HCT116 (cell line): ENCODE results near the gene PAGR1. TPM values are rescaled to one million over a fixed set of nuclear protein-coding genes. Genes with fewer than 3 reads are reported as not detected.

Experiments
- ATAC-seq: fragments of 200-7000 bp; cut with Tn5 transposase; 2 replicates; pipeline ENCODE4 v1.9.1; 2020; ENCODE audit warnings: mild to moderate bottlenecking, moderate library complexity
- BruUV-seq: library from RNA; stranded (reverse); fragments of 400-500 nt; replicated peaks from 2 replicates; lab custom pipeline; 2021; lab: Mats Ljungman, UMichigan
- CTCF ChIA-PET: fragments of 300-600 bp; sonication (Branson Sonifier 250); formaldehyde crosslinking; loops from one replicate; lab custom pipeline; 2021; ENCODE audit warnings: antibody characterized with exemption; lab: Charles Lee
- POLR2A ChIA-PET: fragments of 300-600, 350-600 bp; sonication (Branson Sonifier 250); formaldehyde crosslinking; loops from one replicate; lab custom pipeline; 2021; ENCODE audit warnings: antibody characterized with exemption; lab: Charles Lee
- RAD21 ChIA-PET, 2 experiments: fragments of 300-600 bp; sonication (Branson Sonifier 250); formaldehyde crosslinking; loops; one replicate each; lab custom pipeline; 2023; ENCODE audit warnings: low total read pairs in 2 of 2; ENCODE audit not compliant: uncharacterized antibody in 2 of 2, unreplicated experiment in 2 of 2, low non-redundant PET in 1 of 2; lab: Charles Lee
- DNase-seq: peaks from one replicate; pipeline ENCODE4 v3.0.0-alpha.2; 2010; ENCODE audit warnings: low read depth, low spot score
- H2AFZ ChIP-seq: fragments of 200-600 bp; shearing (Covaris generic), sonication (generic); 2 replicates; pipeline ENCODE4 v1.6.1; 2017; ENCODE audit warnings: low read depth, mixed run types, mixed read lengths, antibody characterized with exemption, low read length; ENCODE audit not compliant: poor library complexity, severe bottlenecking
- H3K27ac ChIP-seq: 2 replicates; pipeline ENCODE4 v1.5.1; 2012; ENCODE audit warnings: low read depth, low read length
- H3K27me3 ChIP-seq: fragments of 200-600 bp; sonication (generic); 2 replicates; pipeline ENCODE4 v1.6.1; 2016; ENCODE audit warnings: mixed run types, low read length, mixed read lengths; ENCODE audit not compliant: insufficient read depth
- H3K36me3 ChIP-seq, 2 experiments: fragments of 200-500 bp in 1 of 2; fragments of 200-600 bp in 1 of 2; sonication (Bioruptor generic) in 1 of 2; sonication (generic) in 1 of 2; 2 replicates each; pipeline versions ENCODE4 v1.5.1 to v1.6.1; 2014 to 2016; ENCODE audit warnings: low read length in 2 of 2, inconsistent platforms in 1 of 2, mixed read lengths in 1 of 2, mixed run types in 1 of 2; ENCODE audit not compliant: insufficient read depth in 2 of 2, control insufficient read depth in 1 of 2
- H3K4me1 ChIP-seq, 2 experiments: fragments of 200-600 bp in 1 of 2; sonication (generic) in 1 of 2; 2 replicates each; pipeline versions ENCODE4 v1.5.1 to v1.6.1; 2012 to 2017; ENCODE audit warnings: low read length in 2 of 2, inconsistent platforms in 1 of 2, mild to moderate bottlenecking in 1 of 2, mixed read lengths in 1 of 2, mixed run types in 1 of 2, moderate library complexity in 1 of 2; ENCODE audit not compliant: insufficient read depth in 2 of 2, control insufficient read depth in 1 of 2
- H3K4me2 ChIP-seq: fragments of 200-600 bp; sonication (generic); 2 replicates; pipeline ENCODE4 v1.6.1; 2017; ENCODE audit warnings: mixed run types, low read length, mixed read lengths
- H3K4me3 ChIP-seq, 2 experiments: fragments of 200-600 bp in 1 of 2; sonication (generic) in 1 of 2; replicated peaks in 1 of 2; 2 replicates each; pipeline ENCODE4 v1.5.1; 2011 to 2016; ENCODE audit warnings: low read length in 2 of 2, control low read depth in 1 of 2, low read depth in 1 of 2, mild to moderate bottlenecking in 1 of 2, mixed read lengths in 1 of 2, mixed run types in 1 of 2
- H3K79me2 ChIP-seq: fragments of 200-600 bp; sonication (generic); 2 replicates; pipeline ENCODE4 v1.6.1; 2017; ENCODE audit warnings: mild to moderate bottlenecking, mixed run types, low read length, moderate library complexity, mixed read lengths; ENCODE audit not compliant: insufficient read depth
- H3K9ac ChIP-seq: fragments of 200-600 bp; sonication (generic); 2 replicates; pipeline ENCODE4 v1.6.1; 2016; ENCODE audit warnings: low read length, mixed read lengths
- H3K9me2 ChIP-seq: fragments of 200-600 bp; sonication (generic), shearing (Covaris generic); 2 replicates; pipeline ENCODE4 v1.6.1; 2017; ENCODE audit warnings: mixed run types, mild to moderate bottlenecking, moderate library complexity; ENCODE audit not compliant: insufficient read depth
- H3K9me3 ChIP-seq, 2 experiments: fragments of 200-500 bp in 1 of 2; fragments of 200-600 bp in 1 of 2; sonication (Bioruptor generic) in 1 of 2; sonication (generic) in 1 of 2; 2 replicates each; pipeline ENCODE4 v1.6.1; 2014 to 2017; ENCODE audit warnings: low read length in 2 of 2, mixed read lengths in 2 of 2, inconsistent platforms in 1 of 2, low read depth in 1 of 2, mild to moderate bottlenecking in 1 of 2, mixed run types in 1 of 2, moderate library complexity in 1 of 2; ENCODE audit not compliant: control insufficient read depth in 1 of 2, insufficient read depth in 1 of 2
- H4K20me1 ChIP-seq: fragments of 200-600 bp; sonication (generic), shearing (Covaris generic); 2 replicates; pipeline ENCODE4 v1.6.1; 2017; ENCODE audit warnings: mixed run types, mild to moderate bottlenecking, moderate library complexity; ENCODE audit not compliant: insufficient read depth
- CEBPB ChIP-seq: IDR thresholded peaks from 2 replicates; pipeline ENCODE4 v1.6.1; 2012; ENCODE audit warnings: low read depth
- ELF1 ChIP-seq: IDR thresholded peaks from 2 replicates; pipeline ENCODE4 v1.6.1; 2012; ENCODE audit warnings: low read depth, borderline replicate concordance
- EZH2 ChIP-seq: fragments of 200-600 bp; sonication (generic); IDR thresholded peaks from 2 replicates; pipeline ENCODE4 v1.6.1; 2017; ENCODE audit warnings: antibody characterized with exemption, mixed run types
- JUND ChIP-seq: IDR thresholded peaks from 2 replicates; pipeline ENCODE4 v1.6.1; 2012
- POLR2A ChIP-seq: IDR thresholded peaks from 2 replicates; pipeline ENCODE4 v1.7.0; 2011; ENCODE audit warnings: borderline replicate concordance; ENCODE audit not compliant: insufficient read depth, insufficient read length; ENCODE audit errors: extremely low read depth
- POLR2AphosphoS5 ChIP-seq: IDR thresholded peaks from 2 replicates; pipeline ENCODE4 v1.6.1; 2011; ENCODE audit warnings: mild to moderate bottlenecking, low read depth, low read length, moderate library complexity
- RAD21 ChIP-seq: IDR thresholded peaks from 2 replicates; pipeline ENCODE4 v1.6.1; 2012; ENCODE audit warnings: low read depth, mild to moderate bottlenecking
- YY1 ChIP-seq: IDR thresholded peaks from 2 replicates; pipeline ENCODE4 v1.6.1; 2011; ENCODE audit warnings: low read length, low read depth, moderate library complexity, mild to moderate bottlenecking; ENCODE audit not compliant: insufficient replicate concordance; ENCODE audit errors: extremely low read depth
- ZFX ChIP-seq: fragments of 450-650 bp; IDR thresholded peaks from 2 replicates; pipeline ENCODE4 v1.6.1; 2017
- intact Hi-C: fragments of 100-400 bp; cut with micrococcal nuclease; formaldehyde crosslinking; loops from 2 replicates; pipeline ENCODE4 v1.10.0; 2022
- total RNA-seq: library from RNA; stranded (reverse); gene quantifications from one replicate; pipeline ENCODE4 v1.2.1, GENCODE V29; 2021; ENCODE audit not compliant: unreplicated experiment
- TF ChIP-seq, protein P1 (sequence below): IDR thresholded peaks from 2 replicates; pipeline ENCODE4 v1.6.1; 2012
- TF ChIP-seq, protein P2 (sequence below), 3 experiments: fragments of 200-600 bp in 1 of 3; sonication (generic) in 1 of 3; IDR thresholded peaks in 2 of 3; conservative IDR thresholded peaks in 1 of 3; 2 replicates each; pipeline ENCODE4 v1.5.1; 2012 to 2017; ENCODE audit warnings: low read depth in 2 of 3, low read length in 2 of 3, antibody characterized with exemption in 1 of 3, borderline replicate concordance in 1 of 3, control low read depth in 1 of 3, mild to moderate bottlenecking in 1 of 3, mixed read lengths in 1 of 3, mixed run types in 1 of 3, moderate library complexity in 1 of 3; ENCODE audit not compliant: insufficient read depth in 1 of 3

PAGR1 gene
- total RNA-seq, 1 experiment from 2014 or later = 28.9 TPM

DNA sequence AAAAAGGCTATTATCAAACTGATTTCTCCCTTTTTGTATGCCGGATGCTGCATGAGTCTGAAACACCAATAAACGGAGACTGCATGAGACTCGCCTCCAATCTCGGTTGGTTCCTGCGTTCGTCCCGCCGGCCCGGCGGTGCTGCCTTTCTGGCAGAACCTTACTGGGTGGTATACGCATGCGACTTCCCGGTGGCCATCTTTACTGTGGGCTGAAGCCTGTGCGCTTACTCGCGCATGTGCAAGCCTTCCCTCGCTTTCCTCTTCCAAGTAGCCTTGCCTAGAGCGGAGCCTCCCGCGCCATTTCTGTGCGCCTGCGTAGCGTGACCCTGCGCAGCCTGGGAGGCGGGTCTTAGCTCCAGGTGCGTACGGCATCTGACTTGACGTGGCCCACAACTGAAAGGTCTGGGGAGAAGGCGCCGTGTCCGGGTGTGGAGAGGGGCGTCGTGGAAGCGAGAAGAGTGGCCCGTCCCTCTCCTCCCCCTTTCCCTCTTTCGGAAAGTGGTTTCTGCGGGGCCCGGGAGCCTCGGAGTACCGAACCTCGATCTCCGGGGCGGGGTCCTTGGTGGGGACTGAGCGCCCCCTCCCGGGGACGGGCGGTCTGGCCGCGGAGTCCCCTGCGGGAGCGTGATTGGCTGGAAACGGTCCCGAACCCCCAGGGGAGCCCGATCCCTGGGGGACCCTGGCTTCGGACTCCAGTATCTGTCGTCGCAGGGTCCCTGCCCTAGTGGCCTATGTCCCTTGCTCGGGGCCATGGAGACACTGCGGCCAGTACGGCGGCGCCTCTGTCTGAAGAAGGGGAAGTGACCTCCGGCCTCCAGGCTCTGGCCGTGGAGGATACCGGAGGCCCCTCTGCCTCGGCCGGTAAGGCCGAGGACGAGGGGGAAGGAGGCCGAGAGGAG, at the start of gene PAGR1 (continued):
- TF ChIP-seq EZH2 (no peak), JUND (no peak), CEBPB (no peak), RAD21 (no peak), ELF1 (no peak), POLR2AphosphoS5 (peak; percentile 86), YY1 (peak; percentile 100)
- TF ChIP-seq, protein P1, sequence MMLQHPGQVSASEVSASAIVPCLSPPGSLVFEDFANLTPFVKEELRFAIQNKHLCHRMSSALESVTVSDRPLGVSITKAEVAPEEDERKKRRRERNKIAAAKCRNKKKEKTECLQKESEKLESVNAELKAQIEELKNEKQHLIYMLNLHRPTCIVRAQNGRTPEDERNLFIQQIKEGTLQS = no peak

DNA sequence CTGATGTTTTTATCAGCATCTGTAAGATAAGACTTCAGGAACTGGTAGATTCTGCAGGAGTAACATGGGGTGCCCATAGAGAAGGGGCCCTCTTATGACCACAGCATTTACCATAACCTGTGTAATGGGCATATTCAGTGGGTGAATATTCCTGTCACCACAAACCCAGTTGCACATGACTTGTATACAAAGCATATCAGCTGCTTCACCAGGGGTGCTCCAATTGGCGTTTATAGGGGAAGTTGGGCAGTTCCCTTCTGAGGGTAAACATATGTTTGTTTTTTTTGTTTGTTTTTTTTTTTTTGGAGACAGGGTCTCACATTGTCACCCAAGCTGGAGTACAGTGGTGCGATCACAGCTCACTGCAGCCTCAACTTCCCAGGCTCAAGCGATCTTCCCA, 49.4 kb upstream of the PAGR1 start:
- TF ChIP-seq ZFX (no peak), POLR2A (no peak)
- TF ChIP-seq, protein P1 = no peak
- TF ChIP-seq, protein P2, sequence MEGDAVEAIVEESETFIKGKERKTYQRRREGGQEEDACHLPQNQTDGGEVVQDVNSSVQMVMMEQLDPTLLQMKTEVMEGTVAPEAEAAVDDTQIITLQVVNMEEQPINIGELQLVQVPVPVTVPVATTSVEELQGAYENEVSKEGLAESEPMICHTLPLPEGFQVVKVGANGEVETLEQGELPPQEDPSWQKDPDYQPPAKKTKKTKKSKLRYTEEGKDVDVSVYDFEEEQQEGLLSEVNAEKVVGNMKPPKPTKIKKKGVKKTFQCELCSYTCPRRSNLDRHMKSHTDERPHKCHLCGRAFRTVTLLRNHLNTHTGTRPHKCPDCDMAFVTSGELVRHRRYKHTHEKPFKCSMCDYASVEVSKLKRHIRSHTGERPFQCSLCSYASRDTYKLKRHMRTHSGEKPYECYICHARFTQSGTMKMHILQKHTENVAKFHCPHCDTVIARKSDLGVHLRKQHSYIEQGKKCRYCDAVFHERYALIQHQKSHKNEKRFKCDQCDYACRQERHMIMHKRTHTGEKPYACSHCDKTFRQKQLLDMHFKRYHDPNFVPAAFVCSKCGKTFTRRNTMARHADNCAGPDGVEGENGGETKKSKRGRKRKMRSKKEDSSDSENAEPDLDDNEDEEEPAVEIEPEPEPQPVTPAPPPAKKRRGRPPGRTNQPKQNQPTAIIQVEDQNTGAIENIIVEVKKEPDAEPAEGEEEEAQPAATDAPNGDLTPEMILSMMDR (IDR thresholded peaks at IDR 0.05 in 2 of 3, conservative IDR thresholded peaks at IDR 0.05 in 1 of 3; ENCODE audit: borderline replicate concordance in 1 of 3, insufficient read depth in 1 of 3, low read depth in 2 of 3, low read length in 2 of 3) = no peak
- TF ChIP-seq, all 23 proteins: peak for 0
- H3K27ac ChIP-seq = no peak overlapping the region
- H3K79me2 ChIP-seq = no peaks in the 10 kb centered on the region
- ATAC-seq = no peak
- DNase-seq = no peak
- ChIA-PET CTCF (interaction anchor here (0.9 kb wide), 1 partner anchor 24 kb away, joined by 3 read pairs; the partner anchor contains the start of gene KIF22), RAD21 (no interaction called here), POLR2A (no interaction called here)
- no peaks in the 10 kb centered on the region for H3K9me3 ChIP-seq
- H3K9me2 ChIP-seq = no peaks in the 10 kb centered on the region
- no TSS peak for BruUV-seq
- no peak overlapping the region for H2AFZ ChIP-seq
- no peaks in the 10 kb centered on the region for H3K27me3 ChIP-seq
- no peak overlapping the region for H3K4me2 ChIP-seq
- H3K9ac ChIP-seq = no peak overlapping the region
- peaks cover 18 to 20% of the 10 kb centered on the region in 2 experiments for H3K4me1 ChIP-seq
- no peaks in the 10 kb centered on the region for H4K20me1 ChIP-seq
- no peak overlapping the region for H3K4me3 ChIP-seq
- no peaks in the 10 kb centered on the region for H3K36me3 ChIP-seq
- intact Hi-C loops = no loop called here
